Measurements from ENCODE around the gene GPR61.

The GPR61 gene

DNA sequence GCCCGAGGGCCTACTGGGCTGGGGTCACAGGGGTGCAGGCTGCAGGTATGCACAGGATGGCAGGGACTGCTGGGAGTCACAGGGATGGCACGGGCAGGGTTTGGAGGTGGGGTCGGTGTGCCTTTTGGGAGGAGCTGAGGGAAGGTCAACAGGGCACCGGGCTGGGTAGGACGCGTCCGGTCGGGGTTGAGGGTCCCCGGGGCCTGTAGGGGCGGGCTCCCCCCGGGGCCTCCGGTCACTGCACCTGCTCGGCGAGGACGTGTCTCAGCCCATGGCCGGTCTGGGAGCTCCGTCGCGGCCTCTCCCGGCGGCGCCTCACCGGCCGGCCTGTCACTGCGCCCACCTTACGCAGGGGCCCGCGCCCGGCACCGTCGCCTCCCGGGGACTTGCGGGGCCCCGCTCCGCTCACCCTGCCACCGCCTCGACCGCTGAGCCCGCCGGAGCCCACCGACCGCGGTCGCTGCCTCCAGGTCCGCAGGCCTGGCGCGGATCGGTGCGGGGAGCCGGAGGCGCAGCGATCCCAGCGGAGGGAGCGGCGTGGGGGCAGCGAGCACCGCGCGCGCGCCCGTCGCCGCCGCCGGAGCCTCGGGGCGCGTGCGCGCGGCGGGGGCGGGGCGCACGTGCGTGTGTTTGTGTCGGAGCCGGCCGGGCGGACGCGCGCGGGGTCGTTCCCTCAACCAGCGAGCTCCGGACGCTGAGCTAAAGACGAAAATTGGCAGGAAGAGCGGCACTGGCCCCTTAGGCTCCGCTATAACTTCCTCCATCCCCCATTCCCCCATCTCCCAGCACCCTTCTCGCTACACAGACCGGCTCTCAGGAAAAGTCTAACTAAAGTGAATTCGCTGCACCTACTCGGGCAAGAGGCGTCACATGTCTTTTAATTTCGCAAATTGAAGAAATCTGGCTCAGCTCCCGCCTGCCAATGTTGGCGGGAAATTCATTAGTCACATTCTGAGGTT is 30.2 kb upstream of the GPR61 start, which contains the start of gene AMIGO1:
Gene AMIGO1 (minus strand): TSS at position 552 of the 959 bp plus-strand sequence. CDS start 815 bp downstream, outside the sequence.
- peak; percentile 76 for DNase-seq

DNA sequence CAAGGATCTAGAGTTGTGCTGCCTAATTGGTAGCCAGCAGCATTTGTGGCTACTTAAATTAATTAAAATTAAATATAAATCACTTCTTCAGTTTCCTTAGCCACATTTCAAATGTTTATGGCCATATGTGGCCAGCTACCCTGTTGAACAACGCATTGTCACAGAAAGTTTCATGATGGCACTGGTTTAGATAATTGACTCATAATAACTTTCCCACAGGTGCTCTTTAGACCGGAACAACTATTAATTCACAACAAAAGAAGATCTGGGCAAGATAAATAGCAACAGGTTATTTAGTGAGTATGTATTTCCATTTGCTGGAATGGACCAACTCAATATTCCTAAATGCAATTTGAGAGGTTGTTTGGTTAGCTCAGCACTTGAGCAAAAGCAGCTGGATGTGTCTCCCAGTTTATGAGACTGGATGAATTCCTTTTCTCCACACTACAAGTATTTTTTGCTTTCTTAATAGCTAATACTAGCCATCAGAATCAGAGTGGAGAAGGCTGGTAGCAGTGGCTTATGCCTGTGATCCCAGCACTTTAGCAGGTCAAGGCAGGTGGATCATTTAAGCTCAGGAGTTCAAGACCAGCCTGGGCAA is 26.5 kb upstream of the GPR61 start:
- no peak for DNase-seq

DNA sequence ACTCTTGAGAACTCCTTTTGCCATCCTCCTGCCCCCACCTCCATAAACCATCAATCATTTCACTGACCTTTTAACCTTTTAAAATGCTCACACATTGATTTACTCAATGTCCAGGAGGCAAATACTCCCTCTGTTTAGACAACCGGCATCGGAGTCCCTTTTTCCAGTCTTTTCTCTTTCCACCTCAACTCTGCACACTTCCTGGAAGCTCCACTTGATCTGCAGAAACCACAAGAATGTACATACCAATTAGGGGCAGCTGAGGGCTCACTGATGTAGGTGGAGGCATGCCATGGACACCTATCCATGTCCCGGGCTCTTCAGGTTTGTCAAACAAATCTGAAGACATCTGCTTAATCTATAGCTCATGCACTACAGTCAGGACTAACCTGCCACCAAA is 24.8 kb upstream of the GPR61 start:
- no peak for DNase-seq

DNA sequence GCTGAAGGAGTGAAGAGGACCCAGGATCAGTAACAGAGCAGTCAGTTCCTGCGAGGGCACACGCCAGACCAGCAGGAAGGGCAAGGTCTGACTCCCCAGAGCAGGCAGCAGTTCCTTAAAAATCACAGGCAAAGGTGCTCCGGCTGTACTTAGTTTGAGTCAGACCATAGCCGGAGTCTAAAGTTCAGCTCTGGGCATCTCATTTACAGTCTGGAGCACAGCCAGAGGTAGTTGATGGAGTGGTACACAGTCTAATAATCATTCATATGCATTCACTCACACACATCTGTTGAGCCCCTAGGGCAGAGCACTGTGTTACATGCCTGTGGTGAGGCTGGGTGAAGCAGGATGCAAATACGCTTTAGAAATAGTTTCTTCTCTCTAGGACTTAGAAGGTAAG is 22.8 kb upstream of the GPR61 start:
- DNase-seq = no peak

DNA sequence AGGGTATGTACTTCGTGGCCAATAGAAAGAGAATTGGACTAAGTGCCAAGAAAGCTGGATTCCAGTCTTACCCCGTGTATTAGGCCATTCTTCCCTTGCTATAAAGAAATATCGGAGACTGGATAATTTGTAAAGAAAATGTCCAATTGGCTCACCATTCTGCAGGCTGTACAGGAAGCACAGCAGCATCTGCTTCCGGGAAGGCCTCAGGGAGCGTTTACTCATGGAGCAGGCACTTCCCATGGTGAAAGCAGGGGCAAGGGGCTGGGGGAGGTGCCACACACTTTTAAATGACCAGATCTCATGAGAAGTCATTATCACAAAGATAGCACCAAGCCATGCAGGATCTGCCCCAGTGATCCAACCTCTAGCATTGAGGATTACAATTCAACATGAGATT is 22.3 kb upstream of the GPR61 start:
- DNase-seq = no peak

DNA sequence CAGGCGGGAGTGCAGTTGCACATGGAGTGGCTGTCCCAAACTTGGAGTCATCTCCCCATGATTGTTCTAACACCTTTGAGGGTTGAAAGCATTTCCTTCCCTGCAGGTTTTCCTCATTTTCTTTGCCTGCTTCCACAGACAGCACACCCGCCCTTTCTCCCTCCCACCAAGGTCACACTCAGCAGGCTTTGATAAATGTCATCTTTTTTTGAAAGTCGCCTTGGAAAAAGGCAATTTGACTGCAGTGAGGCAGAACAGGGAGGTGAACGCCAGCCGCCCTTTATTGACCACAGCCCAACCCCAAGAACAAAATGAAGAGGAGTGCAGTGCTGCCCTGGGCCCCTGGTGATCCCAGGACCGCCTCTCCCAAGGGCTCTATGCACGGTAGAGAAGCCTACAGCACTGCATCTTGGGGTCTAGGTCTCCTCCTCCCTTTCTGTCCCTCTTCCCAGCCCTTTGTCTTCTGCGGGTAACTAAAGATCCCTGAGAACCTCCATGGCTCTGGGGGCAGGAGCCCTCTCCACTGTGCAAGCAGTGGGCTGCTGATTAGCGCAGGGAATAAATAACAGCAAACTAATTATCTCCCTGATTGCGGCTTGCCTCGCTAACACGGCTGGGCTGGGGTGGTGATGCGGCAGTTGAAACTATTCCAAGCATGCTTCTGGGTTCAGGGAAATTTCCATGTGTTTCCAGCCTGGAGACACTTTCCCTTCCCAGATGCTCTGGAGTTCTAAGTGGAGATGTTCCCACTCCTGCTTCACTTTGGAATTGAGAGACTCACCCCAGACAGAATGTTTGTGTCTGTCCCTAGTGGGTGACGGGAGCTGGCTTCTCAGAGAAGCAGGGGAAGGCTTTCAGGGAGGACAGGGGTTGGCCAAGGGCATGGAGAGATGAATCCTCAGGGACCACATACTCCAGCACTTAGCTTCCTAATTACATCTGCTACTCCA is 18.4 kb upstream of the GPR61 start:
- no peak for DNase-seq

DNA sequence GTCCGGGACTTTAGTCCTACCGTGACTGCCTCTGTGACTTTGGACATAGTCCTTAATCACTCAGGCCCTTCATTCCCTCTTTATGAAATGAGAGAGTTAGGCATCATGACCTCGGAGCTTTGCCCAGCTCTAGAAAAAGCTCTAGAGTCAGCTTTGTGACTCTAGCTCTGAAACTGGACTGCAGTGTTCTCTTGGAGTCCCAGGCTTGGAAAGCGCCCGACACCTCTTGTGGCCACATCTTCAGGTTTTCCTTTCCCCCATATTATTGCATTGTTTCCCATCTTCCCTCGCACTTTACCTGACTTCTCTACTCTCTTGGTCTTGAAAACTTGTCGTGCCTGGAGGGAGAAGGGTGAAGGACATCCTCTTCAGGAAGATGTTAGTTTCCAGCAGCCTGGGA is 17.6 kb upstream of the GPR61 start:
- DNase-seq = no peak

DNA sequence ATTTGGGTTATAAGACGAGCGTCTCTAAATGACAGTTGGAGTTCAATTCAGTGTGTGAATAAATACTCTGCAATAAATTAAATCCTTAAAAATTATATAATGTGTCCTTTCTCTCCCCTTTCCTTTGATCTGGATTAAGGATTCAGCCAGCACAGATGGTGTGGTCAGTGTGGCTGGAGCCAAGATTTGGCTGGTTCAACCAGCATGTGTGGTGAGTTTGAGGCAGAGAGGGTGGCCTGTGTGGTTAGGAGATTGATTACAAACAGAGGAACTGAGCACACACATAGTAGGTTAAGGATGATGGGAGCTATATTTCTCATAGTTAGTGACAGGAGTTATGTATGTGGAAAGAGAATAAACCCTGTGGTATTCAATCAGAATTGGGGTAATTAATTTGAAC is 16.0 kb upstream of the GPR61 start:
- no peak for DNase-seq

DNA sequence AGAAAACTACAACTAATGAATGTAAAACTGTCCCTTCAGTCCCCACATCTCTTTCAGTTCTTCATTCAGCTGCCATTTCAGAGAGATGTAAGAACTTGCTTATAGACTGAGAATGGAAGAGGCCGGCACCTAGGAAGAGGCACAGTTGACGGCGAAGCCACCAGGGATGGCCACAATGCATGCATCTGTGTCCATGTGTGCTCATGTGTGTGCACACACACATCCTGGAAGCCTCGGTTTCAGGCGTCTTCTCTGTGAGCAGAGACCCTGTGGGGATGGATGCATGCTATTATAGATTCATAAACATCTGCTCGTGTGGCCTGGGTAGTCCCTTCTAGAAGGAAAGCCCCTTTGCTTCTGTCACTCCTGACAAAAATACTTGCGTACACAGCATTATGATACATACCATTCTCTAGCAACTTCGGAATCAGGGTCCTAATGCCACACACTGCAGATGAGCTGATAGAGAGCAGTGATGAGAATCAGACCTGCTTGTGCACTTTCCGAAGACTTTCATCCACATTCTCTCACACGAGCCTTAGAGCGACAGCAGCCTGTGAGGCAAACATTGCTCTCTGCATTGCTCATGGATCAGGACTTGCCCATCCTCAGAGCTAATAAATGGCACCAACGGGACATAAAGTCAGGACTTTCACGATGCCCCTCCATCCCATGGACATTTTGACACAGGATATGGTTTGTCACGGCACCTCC is 12.4 kb upstream of the GPR61 start:
- DNase-seq = no peak

DNA sequence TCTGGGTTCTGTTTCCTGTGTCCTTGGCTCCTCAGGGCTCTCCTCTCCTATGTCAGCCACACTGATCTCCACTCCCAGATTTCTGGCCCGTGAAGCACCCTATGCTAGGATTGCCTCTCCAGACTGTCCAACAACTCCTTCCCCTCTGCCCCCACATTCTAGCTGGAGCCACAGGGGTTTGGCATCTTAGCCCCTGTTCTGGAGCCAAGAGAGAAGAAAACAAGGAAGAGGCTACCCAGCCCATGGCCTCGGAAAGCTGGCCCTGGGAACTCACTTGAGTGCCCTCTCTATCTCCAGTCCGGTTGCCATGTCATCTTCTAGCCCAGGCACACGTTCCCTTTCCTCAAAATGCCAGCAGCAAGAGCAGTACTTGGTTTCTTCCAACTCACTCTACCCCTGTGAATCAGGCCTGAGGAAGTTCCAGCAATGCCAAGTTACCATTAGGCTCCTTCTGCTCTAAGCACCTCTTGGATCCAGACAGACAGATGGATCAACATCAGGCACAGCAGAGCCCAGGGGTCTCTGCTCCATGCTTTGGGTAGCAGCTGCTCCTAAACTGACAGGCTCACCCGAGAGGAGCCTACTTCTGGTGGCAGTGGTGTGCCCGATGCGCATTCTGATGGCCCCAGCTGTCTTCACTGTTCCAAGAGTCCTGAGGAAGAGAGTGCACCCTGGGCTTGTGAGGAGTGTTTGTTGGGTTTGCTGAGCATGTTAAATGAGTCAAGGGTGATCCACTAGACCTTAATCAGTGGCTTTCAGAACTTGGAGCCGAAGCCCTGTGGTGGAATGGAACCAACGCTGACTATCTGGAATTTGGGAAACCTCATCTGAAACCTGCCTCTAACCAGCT is 11.6 kb upstream of the GPR61 start:
- DNase-seq = no peak

DNA sequence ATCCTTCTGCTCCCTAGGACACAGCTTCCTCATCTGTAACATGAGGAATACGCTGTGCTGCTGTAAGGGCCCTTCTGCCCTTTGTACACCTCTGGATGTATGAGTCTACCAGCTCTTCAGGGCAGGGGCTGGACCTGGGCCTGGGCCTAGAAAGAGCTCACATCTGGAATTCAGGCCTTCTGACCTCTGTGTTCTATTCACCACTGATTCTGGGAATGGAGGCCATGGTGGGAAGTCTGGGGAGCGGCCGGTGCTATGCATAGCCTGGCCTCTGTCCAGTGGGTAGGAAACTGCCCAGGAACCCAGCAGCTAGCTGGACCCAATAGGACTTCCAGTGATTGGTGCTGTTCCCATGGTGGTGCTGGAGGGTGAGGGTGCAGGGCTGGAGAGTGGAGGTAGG is 11.0 kb upstream of the GPR61 start:
- no peak for DNase-seq

DNA sequence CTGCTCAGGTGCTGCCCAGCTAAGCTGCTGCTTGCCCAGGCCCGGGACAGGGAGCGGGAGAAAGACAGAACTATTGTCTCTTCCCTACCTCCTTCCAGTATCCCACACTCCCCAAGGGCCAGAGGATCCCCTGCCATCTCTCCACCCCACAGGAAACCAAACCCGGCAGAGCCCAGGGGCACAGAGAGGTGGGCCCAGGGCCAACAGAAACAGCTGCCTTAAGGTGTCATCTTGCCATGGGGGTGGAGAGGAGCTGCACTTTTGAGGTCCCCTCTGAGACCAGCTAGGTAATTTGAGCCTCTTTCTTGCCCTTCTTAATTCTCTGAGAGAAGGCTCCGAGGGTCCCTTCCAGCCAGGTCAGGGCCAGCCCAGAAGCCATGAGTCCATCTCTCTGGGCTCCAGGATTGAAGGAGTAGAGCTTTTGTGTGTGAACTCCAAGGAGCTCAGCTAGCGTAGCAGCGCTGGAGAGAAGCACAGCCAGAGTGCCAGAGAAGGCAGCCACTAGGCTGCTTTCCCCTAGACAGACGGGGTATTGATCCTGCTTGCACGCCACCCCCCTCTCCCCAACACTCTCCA is 9.7 kb upstream of the GPR61 start:
- DNase-seq = no peak

DNA sequence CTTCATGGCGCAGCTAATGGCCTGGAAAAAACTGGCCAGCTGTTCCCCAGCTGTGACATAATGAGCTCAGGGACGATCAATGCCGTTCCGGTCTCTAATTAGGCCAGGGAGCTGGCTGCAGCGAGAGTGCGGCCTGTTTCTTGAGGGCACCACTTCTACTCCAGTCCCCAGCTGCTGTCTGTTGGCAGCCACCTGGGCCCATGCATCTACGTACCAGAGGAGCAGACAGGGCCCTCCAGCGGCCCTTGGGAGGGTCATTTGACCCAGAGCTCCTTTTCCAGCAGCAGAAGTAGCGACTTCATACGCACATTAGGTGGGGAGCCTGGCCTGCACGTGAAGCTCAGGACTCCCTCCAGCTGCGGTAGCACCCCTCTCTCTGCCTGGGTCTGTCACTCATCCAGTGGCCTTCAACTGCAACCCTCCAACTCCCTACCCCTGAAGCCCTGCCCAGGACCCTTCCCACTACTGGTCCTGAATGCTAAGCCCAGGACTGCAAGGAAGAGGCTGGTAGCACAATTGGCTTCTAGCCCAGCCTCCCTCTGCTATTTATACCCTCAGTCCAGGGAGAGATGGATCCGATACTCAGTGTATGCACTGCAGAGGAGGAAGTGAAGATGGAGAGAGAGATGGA is 9.1 kb upstream of the GPR61 start:
- no peak for DNase-seq

DNA sequence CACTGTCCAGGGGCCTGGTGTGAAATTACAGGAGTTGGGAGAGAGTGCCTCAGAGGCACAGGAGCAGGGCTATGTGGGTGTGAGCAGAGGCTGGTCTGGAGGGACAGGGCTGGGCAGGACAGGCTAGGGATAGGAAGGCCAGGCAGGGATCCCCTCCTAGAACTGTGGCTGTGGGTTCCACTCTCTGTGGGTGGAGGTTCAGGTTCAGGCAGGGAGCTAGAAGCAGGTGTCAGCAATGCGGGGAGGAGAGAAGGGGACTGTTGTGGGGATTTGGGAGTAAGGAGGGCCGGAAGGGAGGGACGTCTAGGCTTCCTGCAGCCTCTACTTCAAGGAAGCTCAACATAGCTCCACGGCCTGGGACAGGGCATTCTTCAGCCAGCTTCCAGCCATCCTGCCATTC is 8.3 kb upstream of the GPR61 start:
- DNase-seq = no peak

DNA sequence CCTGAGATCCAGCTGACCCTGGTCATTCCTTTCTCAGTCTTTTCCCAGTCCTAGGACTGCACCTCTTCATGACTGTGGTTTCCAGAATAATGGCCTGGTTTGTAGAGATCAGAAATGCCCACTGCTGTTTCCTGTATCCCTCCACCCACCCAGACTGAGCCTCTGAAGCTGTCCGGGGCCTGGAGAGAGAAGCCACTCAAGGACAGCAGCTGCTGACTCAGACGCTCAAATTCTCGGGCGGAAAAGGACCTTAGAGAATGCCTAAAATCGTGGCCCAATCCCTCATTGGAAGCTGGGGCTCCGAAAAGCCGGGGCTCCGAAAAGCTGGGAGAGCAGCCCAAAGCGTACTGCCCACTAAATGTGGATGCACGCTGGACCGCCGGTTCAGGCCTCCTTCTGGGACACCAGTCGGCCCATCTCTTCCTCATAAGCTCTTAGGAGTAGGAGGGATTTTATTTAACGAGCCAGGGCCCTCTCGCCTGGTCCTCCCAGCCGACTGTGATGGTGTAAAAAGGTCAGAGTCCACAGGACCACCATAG is 7.8 kb upstream of the GPR61 start:
- no peak for DNase-seq

DNA sequence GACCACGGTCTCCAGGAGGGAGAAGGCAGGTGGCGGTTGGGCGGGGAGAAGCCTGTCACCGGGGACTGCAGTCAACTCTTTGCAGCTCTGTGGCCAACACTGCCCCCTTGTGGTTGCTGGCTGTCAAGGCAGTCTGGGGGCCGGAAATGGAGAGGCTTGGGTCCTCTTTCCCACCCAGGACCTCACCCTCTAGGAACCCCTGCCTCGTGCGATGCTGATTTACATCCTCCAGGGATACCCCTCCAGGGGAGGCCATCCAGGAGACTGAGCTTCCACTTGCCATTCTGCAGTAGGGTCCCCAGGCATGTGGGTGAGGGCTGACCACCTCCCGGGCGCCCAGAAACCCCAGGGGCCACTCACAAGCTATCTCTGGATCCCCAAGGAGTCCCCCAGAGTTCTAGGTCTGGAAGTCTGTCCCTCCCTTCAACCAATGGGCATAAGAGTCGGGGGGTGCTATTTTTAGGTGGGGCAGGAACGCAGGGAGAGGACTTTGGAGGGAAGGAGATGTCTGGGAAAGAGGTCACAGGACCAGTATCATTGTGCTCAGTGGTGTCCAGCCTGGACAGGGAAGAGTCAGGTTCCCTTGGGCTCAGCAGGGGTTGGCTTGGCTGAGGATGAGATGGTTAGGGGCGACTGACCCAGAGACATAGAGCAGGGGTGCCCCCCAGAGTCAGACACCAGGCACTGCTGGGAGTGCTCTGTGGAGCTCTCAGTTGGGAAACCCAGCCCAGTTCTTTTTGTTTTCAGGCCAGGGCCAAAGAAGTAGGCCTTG is 7.1 kb upstream of the GPR61 start:
- DNase-seq = peak; percentile 67

DNA sequence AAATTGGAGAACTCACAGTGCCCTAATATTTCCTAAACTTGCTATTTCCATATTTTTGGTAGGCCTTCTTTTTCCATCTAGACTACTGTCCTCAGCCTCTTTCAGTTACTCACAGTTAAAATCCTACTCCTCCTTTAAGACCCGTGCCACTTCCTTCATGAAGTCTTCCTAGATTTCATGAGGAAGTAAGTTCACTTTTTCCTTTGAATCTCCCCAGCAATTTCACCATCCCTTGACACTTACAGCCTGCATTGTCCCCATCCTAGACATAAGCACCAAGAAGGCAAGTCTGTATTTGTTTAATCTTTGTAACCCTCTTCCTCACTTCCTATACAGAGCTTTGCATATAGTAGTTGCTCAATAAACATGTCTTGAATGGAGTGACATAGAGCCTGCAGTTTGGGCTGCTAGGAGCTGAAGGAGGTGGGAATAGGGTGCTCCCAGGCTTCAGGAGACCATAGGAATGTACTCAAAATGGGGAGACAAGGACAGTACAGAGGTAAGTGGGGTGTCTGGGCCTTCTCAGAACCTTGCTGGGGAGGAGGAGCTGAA is 5.3 kb upstream of the GPR61 start:
- DNase-seq = no peak

DNA sequence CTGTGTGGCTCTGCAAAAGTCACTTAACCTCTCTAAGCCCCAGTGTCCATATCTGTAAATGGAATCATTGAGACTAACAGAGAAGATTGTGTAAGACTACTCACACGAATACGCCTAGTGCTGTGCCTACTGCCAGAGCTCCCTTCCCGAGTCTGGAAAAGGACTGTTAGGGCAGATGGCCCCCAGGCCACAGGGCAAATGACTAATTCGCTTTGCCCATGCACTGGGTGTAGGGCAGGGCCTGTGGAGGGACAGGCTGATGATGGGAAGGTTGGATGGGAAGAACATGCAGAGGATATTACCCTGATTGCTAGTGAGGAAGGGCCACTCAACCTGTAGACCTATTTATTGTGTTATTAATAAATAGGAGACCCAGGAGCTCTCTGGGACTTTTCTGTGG is 4.2 kb upstream of the GPR61 start:
- no peak for DNase-seq

DNA sequence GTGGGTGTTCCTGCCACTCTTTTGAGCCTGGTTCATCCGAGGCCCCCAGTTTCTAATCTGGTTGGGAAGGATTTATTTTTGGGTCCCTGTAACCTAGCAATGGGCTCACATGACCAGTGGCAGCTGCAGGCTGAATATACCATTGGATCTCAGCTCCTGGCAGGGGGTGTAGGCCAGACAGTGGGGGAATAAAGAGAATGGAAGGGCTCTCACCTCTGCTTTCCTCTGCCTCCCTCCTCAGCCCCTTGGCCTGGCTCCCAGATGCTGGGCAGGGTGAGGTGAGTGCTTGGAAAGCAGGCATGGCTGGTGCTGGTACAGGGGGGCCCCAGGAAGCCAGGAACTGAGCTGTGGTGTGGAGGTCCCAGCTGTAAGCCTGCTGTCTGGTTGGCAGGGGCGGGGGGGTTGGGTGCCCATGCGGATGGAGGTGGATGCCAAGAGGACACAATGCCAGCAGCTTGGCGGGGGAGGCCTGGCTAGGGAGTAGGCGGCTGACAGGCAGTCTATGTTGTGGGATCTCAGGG is 3.6 kb upstream of the GPR61 start:
- no peak for DNase-seq
